Renal cortical epithelial cell (primary cell): ENCODE measurements around the gene ZNF621. TPM values are rescaled to one million over a fixed set of nuclear protein-coding genes. Genes with fewer than 3 reads are reported as not detected.

Experiments used
- total RNA-seq: library from RNA; depleted of rRNA; stranded (reverse); fragments of >200 nt; gene quantifications from 2 replicates; pipeline ENCODE4 v1.2.3, GENCODE V29; 2014

The ZNF621 gene
- total RNA-seq, 1 donor from 2014 or later, result 21.0 TPM

Other genes starting within 250 kb of the ZNF621 start
- gene EIF1B, start 215.3 kb upstream of the ZNF621 start, total RNA-seq, result 17.7 and 27.8 TPM in 2 replicates
- 0.17 and 0.99 TPM in 2 replicates for gene ENTPD3, start 137.8 kb upstream of the ZNF621 start, total RNA-seq
- 347 and 384 TPM in 2 replicates for gene RPL14, start 67.6 kb upstream of the ZNF621 start, total RNA-seq
- gene ZNF619, start 47.8 kb upstream of the ZNF621 start, total RNA-seq, result 4.0 and 8.9 TPM in 2 replicates
- gene ZNF620, start 18.9 kb upstream of the ZNF621 start, total RNA-seq, result 3.3 and 5.8 TPM in 2 replicates